Uterus (tissue), 4 donors: ENCODE results near the gene RIMS4. TPM values are rescaled to one million over a fixed set of nuclear protein-coding genes. Genes with fewer than 3 reads are reported as not detected.

ENCODE experiments used
- DNase-seq, 2 donors: peaks; one replicate each; pipeline ENCODE4 v3.0.0-alpha.2; 2019 to 2020
- H3K27ac ChIP-seq, 2 donors: fragments of 200-600 bp; sonication (generic); 1 replicate in 1 of 2; 2 replicates in 1 of 2; pipeline ENCODE4 v1.5.1; 2016 to 2018
- H3K27me3 ChIP-seq, 2 donors: fragments of 200-600 bp; sonication (generic); one replicate each; pipeline ENCODE4 v1.5.1; 2018 to 2019; ENCODE audit warnings: control low read depth in 1 of 2
- H3K36me3 ChIP-seq, 2 donors: fragments of 200-600 bp; sonication (generic); one replicate each; pipeline ENCODE4 v1.5.1; 2019; ENCODE audit warnings: control low read depth in 1 of 2
- H3K4me1 ChIP-seq, 2 donors: fragments of 200-600 bp; sonication (generic); one replicate each; pipeline ENCODE4 v1.5.1; 2018 to 2019; ENCODE audit warnings: control low read depth in 1 of 2
- H3K4me3 ChIP-seq, 2 donors: fragments of 200-600 bp; sonication (generic); 1 replicate in 1 of 2; 2 replicates in 1 of 2; pipeline ENCODE4 v1.5.1; 2018 to 2019; ENCODE audit warnings: mild to moderate bottlenecking in 1 of 2
- H3K9me3 ChIP-seq, 2 donors: fragments of 200-600 bp; sonication (generic); one replicate each; pipeline ENCODE4 v1.5.1; 2019; ENCODE audit warnings: control low read depth in 1 of 2
- POLR2A ChIP-seq, 2 donors: fragments of 450-650 bp; IDR thresholded peaks; one replicate each; pipeline ENCODE4 v1.6.1; 2016; ENCODE audit warnings: antibody characterized with exemption in 2 of 2, mild to moderate bottlenecking in 1 of 2, moderate library complexity in 1 of 2
- intact Hi-C: fragments of 100-400 bp; cut with DNase I; formaldehyde crosslinking; loops from one replicate; pipeline ENCODE4 v1.15.1; 2023; ENCODE audit warnings: low total_unique reads
- total RNA-seq, 4 donors: library from RNA; depleted of rRNA in 3 of 4; stranded (reverse); fragments of >200 nt in 3 of 4; gene quantifications; one replicate each; pipeline versions ENCODE4 v1.1.0 to v1.2.4, GENCODE V29; 2014 to 2023
- TF ChIP-seq, protein P1 (sequence below), 4 experiments: fragments of 200-600 bp in 2 of 4; fragments of 450-650 bp in 2 of 4; sonication (generic) in 2 of 4; IDR thresholded peaks; one replicate each; pipeline ENCODE4 v1.5.1; 2016 to 2019; ENCODE audit warnings: antibody characterized with exemption in 4 of 4, mild to moderate bottlenecking in 2 of 4, moderate library complexity in 1 of 4
- donor health status: DM: yes; HTN: yes; CAD: no.

RIMS4 gene
- total RNA-seq, 4 donors from 2014 or later: 0.26 to 5.3 (median 0.61) TPM

- H3K4me1 ChIP-seq: no peaks in the 10 kb centered on the region
- DNase-seq: no peak
- H3K36me3 ChIP-seq: no peaks in the 10 kb centered on the region
- intact Hi-C loops: no loop called here
- H3K9me3 ChIP-seq: no peaks in the 10 kb centered on the region
- no peaks in the 10 kb centered on the region for H3K27me3 ChIP-seq
- no peak overlapping the region for H3K4me3 ChIP-seq
- TF ChIP-seq, protein P1, sequence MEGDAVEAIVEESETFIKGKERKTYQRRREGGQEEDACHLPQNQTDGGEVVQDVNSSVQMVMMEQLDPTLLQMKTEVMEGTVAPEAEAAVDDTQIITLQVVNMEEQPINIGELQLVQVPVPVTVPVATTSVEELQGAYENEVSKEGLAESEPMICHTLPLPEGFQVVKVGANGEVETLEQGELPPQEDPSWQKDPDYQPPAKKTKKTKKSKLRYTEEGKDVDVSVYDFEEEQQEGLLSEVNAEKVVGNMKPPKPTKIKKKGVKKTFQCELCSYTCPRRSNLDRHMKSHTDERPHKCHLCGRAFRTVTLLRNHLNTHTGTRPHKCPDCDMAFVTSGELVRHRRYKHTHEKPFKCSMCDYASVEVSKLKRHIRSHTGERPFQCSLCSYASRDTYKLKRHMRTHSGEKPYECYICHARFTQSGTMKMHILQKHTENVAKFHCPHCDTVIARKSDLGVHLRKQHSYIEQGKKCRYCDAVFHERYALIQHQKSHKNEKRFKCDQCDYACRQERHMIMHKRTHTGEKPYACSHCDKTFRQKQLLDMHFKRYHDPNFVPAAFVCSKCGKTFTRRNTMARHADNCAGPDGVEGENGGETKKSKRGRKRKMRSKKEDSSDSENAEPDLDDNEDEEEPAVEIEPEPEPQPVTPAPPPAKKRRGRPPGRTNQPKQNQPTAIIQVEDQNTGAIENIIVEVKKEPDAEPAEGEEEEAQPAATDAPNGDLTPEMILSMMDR (IDR thresholded peaks at IDR 0.05): no peak
- no peak for TF ChIP-seq POLR2A (IDR thresholded peaks at IDR 0.05)
- no peak overlapping the region for H3K27ac ChIP-seq
These were observed 41.2 kb upstream of the RIMS4 start for GRCh38 chr20:44851545-44851944.

DNA sequence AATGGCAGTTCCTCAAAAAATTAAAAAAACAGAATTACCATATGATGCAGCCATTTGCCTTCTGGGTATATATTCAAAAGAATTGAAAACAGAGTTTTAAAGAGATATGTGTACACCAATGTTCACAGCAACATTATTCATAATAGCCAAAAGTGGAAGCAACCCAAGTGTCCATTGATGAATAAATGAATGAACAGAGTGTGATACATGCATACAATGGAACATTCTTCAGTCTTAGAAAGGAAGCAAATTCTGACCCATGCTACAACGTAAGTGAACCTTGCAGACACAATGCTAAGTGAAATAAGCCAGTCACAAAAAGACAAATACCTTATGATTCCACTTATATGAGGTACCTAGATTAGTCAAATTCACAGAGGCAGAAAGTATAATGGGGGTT lies 40.5 kb upstream of the RIMS4 start:
- H3K36me3 ChIP-seq: no peaks in the 10 kb centered on the region

DNA sequence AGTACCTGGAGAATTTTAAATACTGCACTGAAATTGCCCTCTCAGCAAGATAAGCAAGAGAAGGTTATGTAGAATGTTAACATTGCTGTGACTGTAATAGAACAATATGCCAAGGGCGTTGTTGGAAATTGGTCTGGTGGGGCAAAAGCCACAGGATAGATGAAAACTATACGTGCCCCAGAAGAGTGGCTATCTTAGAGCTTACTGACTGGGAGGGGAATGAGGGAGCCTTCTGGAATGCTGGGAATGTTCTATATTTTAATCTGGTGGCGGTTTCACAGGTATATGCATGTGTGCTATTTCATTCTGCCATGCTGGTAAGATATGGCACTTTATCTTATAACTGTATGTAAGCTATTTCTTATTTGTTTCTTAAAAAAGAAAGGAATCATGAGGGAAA lies 39.9 kb upstream of the RIMS4 start:
- no peak overlapping the region for H3K27ac ChIP-seq
- no peaks in the 10 kb centered on the region for H3K27me3 ChIP-seq
- no peak for DNase-seq
- no peaks in the 10 kb centered on the region for H3K9me3 ChIP-seq
- H3K36me3 ChIP-seq: no peaks in the 10 kb centered on the region
- TF ChIP-seq, protein P1 (IDR thresholded peaks at IDR 0.05): no peak
- no peak for TF ChIP-seq POLR2A (IDR thresholded peaks at IDR 0.05)
- H3K4me1 ChIP-seq: no peaks in the 10 kb centered on the region
- intact Hi-C loops: no loop called here
- H3K4me3 ChIP-seq: no peak overlapping the region

More for the DNA sequence above, 40.5 kb upstream of the RIMS4 start:
- no peaks in the 10 kb centered on the region for H3K9me3 ChIP-seq
- no peaks in the 10 kb centered on the region for H3K27me3 ChIP-seq
- no peaks in the 10 kb centered on the region for H3K4me1 ChIP-seq
- DNase-seq: no peak
- no peak overlapping the region for H3K4me3 ChIP-seq
- no peak overlapping the region for H3K27ac ChIP-seq
- intact Hi-C loops: no loop called here
- TF ChIP-seq, protein P1 (IDR thresholded peaks at IDR 0.05): no peak
- no peak for TF ChIP-seq POLR2A (IDR thresholded peaks at IDR 0.05)

- TF ChIP-seq, protein P1 (IDR thresholded peaks at IDR 0.05): no peak
- TF ChIP-seq POLR2A (IDR thresholded peaks at IDR 0.05): no peak
- H3K4me1 ChIP-seq: no peaks in the 10 kb centered on the region
- no peak for DNase-seq
- no peaks in the 10 kb centered on the region for H3K36me3 ChIP-seq
- intact Hi-C loops: no loop called here
- no peak overlapping the region for H3K27ac ChIP-seq
- H3K9me3 ChIP-seq: no peaks in the 10 kb centered on the region
- H3K27me3 ChIP-seq: no peaks in the 10 kb centered on the region
- no peak overlapping the region for H3K4me3 ChIP-seq
These were observed 39.4 kb upstream of the RIMS4 start for GRCh38 chr20:44849703-44850102.

GRCh38 chr20:44848254-44849015 lies 38.1 kb upstream of the RIMS4 start:
- H3K36me3 ChIP-seq: no peaks in the 10 kb centered on the region
- no peak overlapping the region for H3K4me3 ChIP-seq

More at GRCh38 chr20:44848254-44849015, 38.1 kb upstream of the RIMS4 start:
- no peak for DNase-seq
- Histone ChIP-seq H3K9me3 (no peaks in the 10 kb centered on the region), H3K27me3 (no peaks in the 10 kb centered on the region), H3K4me1 (no peaks in the 10 kb centered on the region), H3K27ac (no peak overlapping the region)
- intact Hi-C loops: no loop called here
- TF ChIP-seq, protein P1 (IDR thresholded peaks at IDR 0.05): no peak
- no peak for TF ChIP-seq POLR2A (IDR thresholded peaks at IDR 0.05)
